Stomach smooth muscle (tissue), 2 donors: ENCODE data around the gene C9.

Experiments
- H3K27ac ChIP-seq: one replicate; pipeline ENCODE4 v1.7.0; 2013; ENCODE audit warnings: mild to moderate bottlenecking, low read length, inconsistent platforms
- H3K27me3 ChIP-seq, 2 donors: one replicate each; pipeline ENCODE4 v1.7.0; 2013; ENCODE audit warnings: low read length in 2 of 2; ENCODE audit not compliant: insufficient read depth in 2 of 2, control insufficient read depth in 1 of 2
- H3K36me3 ChIP-seq, 2 donors: one replicate each; pipeline ENCODE4 v1.7.0; 2013; ENCODE audit warnings: low read length in 2 of 2; ENCODE audit not compliant: control insufficient read depth in 2 of 2, insufficient read depth in 2 of 2
- H3K4me1 ChIP-seq: one replicate; pipeline ENCODE4 v1.7.0; 2013; ENCODE audit warnings: low read length; ENCODE audit not compliant: control insufficient read depth, insufficient read depth
- H3K4me3 ChIP-seq, 2 donors: one replicate each; pipeline ENCODE4 v1.7.0; 2013; ENCODE audit warnings: low read length in 2 of 2
- H3K9ac ChIP-seq, 2 donors: one replicate each; pipeline ENCODE4 v1.7.0; 2013; ENCODE audit warnings: low read length in 2 of 2, mild to moderate bottlenecking in 1 of 2
- H3K9me3 ChIP-seq, 2 donors: one replicate each; pipeline ENCODE4 v1.7.0; 2013; ENCODE audit warnings: low read length in 2 of 2; ENCODE audit not compliant: control insufficient read depth in 2 of 2
- donor health status: healthy.
- donor health status: Pancreatic carcinoma.

C9 gene

GRCh38 chr5:39373791-39374190 lies 9.5 kb upstream of the C9 start:
- Histone ChIP-seq H3K4me1 (peaks cover 2% of the 10 kb centered on the region), H3K27me3 (no peaks in the 10 kb centered on the region), H3K27ac (no peak overlapping the region), H3K9ac (no peak overlapping the region), H3K4me3 (no peak overlapping the region), H3K9me3 (no peaks in the 10 kb centered on the region), H3K36me3 (peaks cover 7 to 19% of the 10 kb centered on the region in 2 donors)

- Histone ChIP-seq H3K9me3 (no peaks in the 10 kb centered on the region), H3K27ac (no peak overlapping the region), H3K4me1 (no peaks in the 10 kb centered on the region), H3K36me3 (peaks cover 7 to 12% of the 10 kb centered on the region in 2 donors), H3K9ac (no peak overlapping the region), H3K27me3 (no peaks in the 10 kb centered on the region), H3K4me3 (no peak overlapping the region)
These were observed 7.0 kb upstream of the C9 start for GRCh38 chr5:39371367-39371635.

- Histone ChIP-seq H3K4me3 (no peak overlapping the region), H3K9me3 (no peaks in the 10 kb centered on the region), H3K27me3 (no peaks in the 10 kb centered on the region), H3K4me1 (no peaks in the 10 kb centered on the region), H3K9ac (no peak overlapping the region), H3K36me3 (peaks cover 7 to 12% of the 10 kb centered on the region in 2 donors), H3K27ac (no peak overlapping the region)
These were observed 6.5 kb upstream of the C9 start for GRCh38 chr5:39370555-39371366.

- H3K9me3 ChIP-seq = no peaks in the 10 kb centered on the region
- no peaks in the 10 kb centered on the region for H3K4me1 ChIP-seq
- H3K36me3 ChIP-seq = peaks cover 7 to 11% of the 10 kb centered on the region in 2 donors
- no peak overlapping the region for H3K9ac ChIP-seq
- no peaks in the 10 kb centered on the region for H3K27me3 ChIP-seq
- H3K27ac ChIP-seq = no peak overlapping the region
- H3K4me3 ChIP-seq = no peak overlapping the region
These were observed 5.0 kb upstream of the C9 start for GRCh38 chr5:39369123-39369815.

- no peak overlapping the region for H3K27ac ChIP-seq
- no peak overlapping the region for H3K4me3 ChIP-seq
- H3K36me3 ChIP-seq = peaks cover 4 to 7% of the 10 kb centered on the region in 2 donors
- H3K27me3 ChIP-seq = no peaks in the 10 kb centered on the region
- H3K9me3 ChIP-seq = no peaks in the 10 kb centered on the region
- no peaks in the 10 kb centered on the region for H3K4me1 ChIP-seq
- H3K9ac ChIP-seq = no peak overlapping the region
These were observed 3.8 kb upstream of the C9 start for GRCh38 chr5:39368116-39368515.

- peaks cover 4 to 7% of the 10 kb centered on the region in 2 donors for H3K36me3 ChIP-seq
- no peaks in the 10 kb centered on the region for H3K9me3 ChIP-seq
- no peaks in the 10 kb centered on the region for H3K4me1 ChIP-seq
- H3K27me3 ChIP-seq = no peaks in the 10 kb centered on the region
- H3K9ac ChIP-seq = no peak overlapping the region
- H3K27ac ChIP-seq = no peak overlapping the region
- no peak overlapping the region for H3K4me3 ChIP-seq
These were observed 3.4 kb upstream of the C9 start for GRCh38 chr5:39367711-39368110.

GRCh38 chr5:39363217-39363616 lies 1.1 kb downstream of the C9 start:
- Histone ChIP-seq H3K36me3 (no peaks in the 10 kb centered on the region), H3K27ac (no peak overlapping the region), H3K4me1 (no peaks in the 10 kb centered on the region), H3K4me3 (no peak overlapping the region), H3K9ac (no peak overlapping the region), H3K27me3 (peaks cover 3 to 4% of the 10 kb centered on the region in 2 donors), H3K9me3 (no peaks in the 10 kb centered on the region)

GRCh38 chr5:39362646-39363045 lies 1.6 kb downstream of the C9 start:
- no peaks in the 10 kb centered on the region for H3K9me3 ChIP-seq
- no peaks in the 10 kb centered on the region for H3K4me1 ChIP-seq
- no peaks in the 10 kb centered on the region for H3K36me3 ChIP-seq
- H3K27me3 ChIP-seq = peaks cover 3 to 4% of the 10 kb centered on the region in 2 donors
- H3K9ac ChIP-seq = no peak overlapping the region
- H3K27ac ChIP-seq = no peak overlapping the region
- H3K4me3 ChIP-seq = no peak overlapping the region

GRCh38 chr5:39361306-39361705 lies 3.0 kb downstream of the C9 start:
- Histone ChIP-seq H3K9ac (no peak overlapping the region), H3K27me3 (peaks cover 3 to 4% of the 10 kb centered on the region in 2 donors), H3K9me3 (no peaks in the 10 kb centered on the region), H3K4me3 (no peak overlapping the region), H3K27ac (no peak overlapping the region), H3K36me3 (no peaks in the 10 kb centered on the region), H3K4me1 (no peaks in the 10 kb centered on the region)

GRCh38 chr5:39360471-39361111 lies 3.7 kb downstream of the C9 start:
- Histone ChIP-seq H3K9ac (no peak overlapping the region), H3K36me3 (no peaks in the 10 kb centered on the region), H3K4me1 (no peaks in the 10 kb centered on the region), H3K4me3 (no peak overlapping the region), H3K27ac (no peak overlapping the region), H3K9me3 (no peaks in the 10 kb centered on the region), H3K27me3 (peaks cover 3 to 4% of the 10 kb centered on the region in 2 donors)

GRCh38 chr5:39356263-39356662 lies 8.0 kb downstream of the C9 start:
- no peaks in the 10 kb centered on the region for H3K4me1 ChIP-seq
- no peak overlapping the region for H3K9ac ChIP-seq
- no peaks in the 10 kb centered on the region for H3K9me3 ChIP-seq
- H3K36me3 ChIP-seq = no peaks in the 10 kb centered on the region
- peaks cover 0 to 3% of the 10 kb centered on the region in 2 donors for H3K27me3 ChIP-seq
- H3K4me3 ChIP-seq = no peak overlapping the region
- H3K27ac ChIP-seq = no peak overlapping the region
